Panc1 (cell line): ENCODE results near the gene ZBTB7B.

Experiments used
- CTCF ChIP-seq: fragments of 450-650 bp; IDR thresholded peaks from 2 replicates; pipeline ENCODE4 v1.5.1; 2017; ENCODE audit warnings: mild to moderate bottlenecking
- POLR2AphosphoS5 ChIP-seq: IDR thresholded peaks from 2 replicates; pipeline ENCODE4 v1.6.1; 2012; ENCODE audit warnings: mild to moderate bottlenecking, low read depth, low read length, moderate library complexity
- REST ChIP-seq, 2 experiments: IDR thresholded peaks; 2 replicates each; pipeline ENCODE4 v1.6.1; 2011 to 2012; ENCODE audit warnings: low read depth in 2 of 2, control low read depth in 1 of 2, low read length in 1 of 2, mild to moderate bottlenecking in 1 of 2, moderate library complexity in 1 of 2; ENCODE audit not compliant: insufficient read depth in 1 of 2
- TCF7L2 ChIP-seq: IDR thresholded peaks from 2 replicates; pipeline ENCODE4 v1.6.1; 2011; ENCODE audit warnings: mild to moderate bottlenecking, low read depth, low read length, inconsistent platforms

DNA sequence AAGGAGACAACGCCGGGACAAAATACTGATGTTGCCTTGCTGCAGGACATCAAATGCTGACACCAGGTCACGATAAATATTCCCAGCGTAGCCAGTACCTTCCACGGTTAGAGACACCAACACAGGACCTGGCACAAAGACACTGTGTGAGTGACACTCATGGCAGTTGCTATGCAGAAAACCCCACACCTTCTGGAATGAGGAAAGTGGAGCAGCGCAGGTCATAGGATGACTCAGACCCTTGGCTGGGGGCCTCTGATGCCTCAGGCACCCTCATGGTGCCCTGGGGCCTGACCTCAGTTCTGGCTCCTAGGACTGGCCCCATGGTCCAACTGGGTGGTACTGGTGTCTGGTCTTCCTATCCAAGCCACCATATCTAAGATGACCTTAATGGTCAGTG lies 24.0 kb downstream of the ZBTB7B start:
- TF ChIP-seq REST (IDR thresholded peaks at IDR 0.05; ENCODE audit: insufficient read depth in 1 of 2, low read depth in 2 of 2, low read length in 1 of 2), result no peak
- TF ChIP-seq CTCF, result no peak
- no peak for TF ChIP-seq POLR2AphosphoS5
- TF ChIP-seq TCF7L2, result no peak
